ENCODE measurements around the gene DICER1. TPM values are rescaled to one million over a fixed set of nuclear protein-coding genes. Genes with fewer than 3 reads are reported as not detected.

DICER1 gene
- total and polyA plus RNA-seq, 9 of the 15 experiments (the other 6 are each of a cell fraction or from before 2014, with no cell fraction given): 2.5 to 23.2 (median 12.4) TPM

DNA sequence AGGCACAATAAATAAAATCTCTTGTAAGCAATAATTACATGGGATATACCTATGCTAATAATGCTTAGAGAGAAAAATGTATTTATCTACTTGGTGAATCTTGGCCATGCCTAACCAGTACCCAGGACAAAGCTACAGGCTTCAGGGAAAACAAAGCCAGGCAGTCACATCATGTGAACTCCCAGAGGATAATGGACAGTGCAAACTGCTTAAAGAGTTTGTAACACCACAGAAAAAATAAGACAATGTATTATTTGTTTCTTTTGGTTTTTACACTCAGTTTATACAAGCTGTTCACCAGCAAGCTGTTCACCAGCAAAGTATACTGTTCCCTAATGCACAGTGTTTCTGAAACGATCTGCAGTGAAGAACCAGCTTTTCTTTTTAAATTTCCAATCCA is 38.0 kb downstream of the DICER1 start:
- ChIA-PET CTCF (ENCODE audit: low intra/inter-chr PET ratio) (no interaction called here), POLR2A (interaction anchor here (0.7 kb wide), 1 partner anchor 17 kb away, joined by 3 read pairs; no protein-coding TSS in a partner anchor)
- H3K4me2 ChIP-seq (ENCODE audit: insufficient read depth, low read length): no peak overlapping the region
- H3K36me3 ChIP-seq (ENCODE audit: control insufficient read depth, insufficient read depth, low read length): peaks cover 14% of the 10 kb centered on the region; the same call in 1 of the 3 replicates
- ATAC-seq (no peak), FAIRE-seq (no peak), DNase-seq (ENCODE audit: extremely low read depth in 1 of 4, low spot score in 3 of 4) (no peak)
- BruUV-seq (replicated peaks): no TSS peak
- intact Hi-C loops (cut with micrococcal nuclease): no loop called here
- in situ Hi-C loops (cut with MboI): no loop called here
- H3K79me2 ChIP-seq (ENCODE audit: control insufficient read depth, insufficient read depth, low read length): no peaks in the 10 kb centered on the region
- TF ChIP-seq ZNF695 (CRISPR knock-in tag; IDR thresholded peaks at IDR 0.05) (no peak), NELFE (IDR thresholded peaks at IDR 0.05; ENCODE audit: insufficient read depth, insufficient read length) (no peak)
- H3K27me3 ChIP-seq (ENCODE audit: control insufficient read depth in 2 of 2, insufficient read depth in 2 of 2, low read length in 2 of 2): no peaks in the 10 kb centered on the region
- H3K27ac ChIP-seq (ENCODE audit: extremely low read depth, low read depth, low read length): no peak overlapping the region
- H3K4me3 ChIP-seq: no peak overlapping the region
- no peaks in the 10 kb centered on the region for H3K9me1 ChIP-seq (ENCODE audit: control insufficient read depth, insufficient read depth, low read length)
- H4K20me1 ChIP-seq (replicated peaks; ENCODE audit: control insufficient read depth, insufficient read depth, low read length): no peaks in the 10 kb centered on the region
- no peaks in the 10 kb centered on the region for H3K4me1 ChIP-seq (replicated peaks in 1 of 2; ENCODE audit: control insufficient read depth in 2 of 2, insufficient read depth in 2 of 2, low read length in 2 of 2)
- H3K9me3 ChIP-seq (replicated peaks; ENCODE audit: control insufficient read depth, insufficient read depth, low read depth, low read length): no peaks in the 10 kb centered on the region
- 50% methylated on average over 1 of the region's 1 CpG for WGBS (ENCODE audit: insufficient coverage, low coverage, missing lambda C conversion rate)
- H3K9ac ChIP-seq (ENCODE audit: insufficient read depth in 1 of 2, low read depth in 2 of 2, low read length in 2 of 2): no peak overlapping the region
- H2AFZ ChIP-seq (ENCODE audit: low read depth, low read length): no peak overlapping the region

GRCh38 chr14:95117937-95118721 is 39.2 kb downstream of the DICER1 start:
- WGBS (ENCODE audit: insufficient coverage, low coverage, missing lambda C conversion rate): 89% methylated on average over 14 of the region's 14 CpGs
- POLR2A ChIA-PET: interaction anchor here (0.6 to 0.7 kb wide), 2 partner anchors 8 to 16 kb away, joined by 3 read pairs; no protein-coding TSS in a partner anchor
- in situ Hi-C loops (cut with MboI): no loop called here

More at GRCh38 chr14:95117937-95118721, 39.2 kb downstream of the DICER1 start:
- no peak overlapping the region for H3K4me2 ChIP-seq (ENCODE audit: insufficient read depth, low read length)
- CTCF ChIA-PET (ENCODE audit: low intra/inter-chr PET ratio): no interaction called here
- no peaks in the 10 kb centered on the region for H3K4me1 ChIP-seq (replicated peaks in 1 of 2; ENCODE audit: control insufficient read depth in 2 of 2, insufficient read depth in 2 of 2, low read length in 2 of 2)
- TF ChIP-seq PHB2 (IDR thresholded peaks at IDR 0.05; ENCODE audit: low read depth) (no peak), SNRNP70 (optimal IDR thresholded peaks at IDR 0.05; ENCODE audit: low read depth, low read length) (no peak), NONO (IDR thresholded peaks at IDR 0.05; ENCODE audit: low read depth in 2 of 2, low read length in 1 of 2) (no peak), ZNF408 (CRISPR knock-in tag; IDR thresholded peaks at IDR 0.05; ENCODE audit: low read depth) (no peak), MTA1 (IDR thresholded peaks at IDR 0.05; ENCODE audit: borderline replicate concordance) (no peak), GABPB1 (CRISPR knock-in tag; IDR thresholded peaks at IDR 0.05) (no peak), SP2 (IDR thresholded peaks at IDR 0.05; ENCODE audit: extremely low read depth, low read depth, low read length, poor library complexity, severe bottlenecking) (no peak)
- H3K79me2 ChIP-seq (ENCODE audit: control insufficient read depth, insufficient read depth, low read length): no peaks in the 10 kb centered on the region
- BruUV-seq (replicated peaks): no TSS peak
- H3K4me3 ChIP-seq: no peak overlapping the region
- H3K36me3 ChIP-seq (ENCODE audit: control insufficient read depth, insufficient read depth, low read length): peaks cover 8% of the 10 kb centered on the region; the same call in 1 of the 3 replicates
- no peaks in the 10 kb centered on the region for H3K9me3 ChIP-seq (replicated peaks; ENCODE audit: control insufficient read depth, insufficient read depth, low read depth, low read length)
- no peak for FAIRE-seq
- no peak for ATAC-seq
- intact Hi-C loops (cut with micrococcal nuclease): no loop called here
- no peak for DNase-seq (ENCODE audit: extremely low read depth in 1 of 4, low spot score in 3 of 4)
- H3K9me1 ChIP-seq (ENCODE audit: control insufficient read depth, insufficient read depth, low read length): no peaks in the 10 kb centered on the region
- H3K9ac ChIP-seq (ENCODE audit: insufficient read depth in 1 of 2, low read depth in 2 of 2, low read length in 2 of 2): no peak overlapping the region
- H3K27me3 ChIP-seq (ENCODE audit: control insufficient read depth in 2 of 2, insufficient read depth in 2 of 2, low read length in 2 of 2): no peaks in the 10 kb centered on the region
- H2AFZ ChIP-seq (ENCODE audit: low read depth, low read length): no peak overlapping the region
- no peak overlapping the region for H3K27ac ChIP-seq (ENCODE audit: extremely low read depth, low read depth, low read length)
- no peaks in the 10 kb centered on the region for H4K20me1 ChIP-seq (replicated peaks; ENCODE audit: control insufficient read depth, insufficient read depth, low read length)

Data from K562 (cell line).